Progenitor cell of endocrine pancreas (in vitro differentiated cells): ENCODE measurements around the gene RAMP2. TPM values are rescaled to one million over a fixed set of nuclear protein-coding genes. Genes with fewer than 3 reads are reported as not detected.

Experiments used
- DNase-seq: peaks from one replicate; pipeline ENCODE4 v3.0.0; 2021; ENCODE audit warnings: low spot score; ENCODE audit not compliant: unreplicated experiment
- H3K27ac Mint-ChIP-seq: 2 replicates; pipeline ENCODE4 v1.8.0; 2021; ENCODE audit warnings: mild to moderate bottlenecking, moderate library complexity, mixed read lengths
- H3K27me3 Mint-ChIP-seq: 2 replicates; pipeline ENCODE4 v1.8.0; 2021; ENCODE audit warnings: mixed read lengths
- H3K36me3 Mint-ChIP-seq: 2 replicates; pipeline ENCODE4 v1.8.0; 2022; ENCODE audit warnings: mixed read lengths; ENCODE audit not compliant: insufficient read depth
- H3K4me1 Mint-ChIP-seq: 2 replicates; pipeline ENCODE4 v1.8.0; 2021; ENCODE audit warnings: low read depth, mixed read lengths
- H3K4me3 Mint-ChIP-seq: 2 replicates; pipeline ENCODE4 v1.8.0; 2021; ENCODE audit warnings: low read depth, mild to moderate bottlenecking, moderate library complexity, mixed read lengths
- H3K9me3 Mint-ChIP-seq: 2 replicates; pipeline ENCODE4 v1.8.0; 2021; ENCODE audit warnings: low read depth, mixed read lengths
- CTCF ChIP-seq: fragments of 200-600 bp; sonication (generic); IDR thresholded peaks from one replicate; pipeline ENCODE4 v1.5.0; 2021; ENCODE audit warnings: antibody characterized with exemption, mild to moderate bottlenecking; ENCODE audit not compliant: unreplicated experiment
- total RNA-seq: library from RNA; stranded (reverse); gene quantifications from 2 replicates; pipeline ENCODE4 v1.2.1, GENCODE V29; 2021

Gene RAMP2
- total RNA-seq, 1 donor from 2014 or later: 4.4 TPM

- no peak for TF ChIP-seq CTCF
- Mint-ChIP-seq H3K4me3 (no peak overlapping the region), H3K27me3 (no peaks in the 10 kb centered on the region), H3K27ac (peak overlapping the region; percentile 60), H3K4me1 (peaks cover 18% of the 10 kb centered on the region), H3K36me3 (no peaks in the 10 kb centered on the region), H3K9me3 (no peaks in the 10 kb centered on the region)
- no peak for DNase-seq
Measured at GRCh38 chr17:42804918-42805367, 43.9 kb downstream of the RAMP2 start.

- Mint-ChIP-seq H3K27me3 (no peaks in the 10 kb centered on the region), H3K9me3 (no peaks in the 10 kb centered on the region), H3K4me3 (no peak overlapping the region), H3K4me1 (peaks cover 18% of the 10 kb centered on the region), H3K36me3 (peaks cover 5% of the 10 kb centered on the region), H3K27ac (no peak overlapping the region)
- DNase-seq: no peak
- TF ChIP-seq CTCF: no peak
Measured at GRCh38 chr17:42806249-42806648, 45.2 kb downstream of the RAMP2 start.

- H3K9me3 Mint-ChIP-seq: no peaks in the 10 kb centered on the region
- H3K27me3 Mint-ChIP-seq: no peaks in the 10 kb centered on the region
- H3K4me3 Mint-ChIP-seq: no peak overlapping the region
- no peak for DNase-seq
- peaks cover 13% of the 10 kb centered on the region for H3K36me3 Mint-ChIP-seq
- no peak for TF ChIP-seq CTCF
- H3K27ac Mint-ChIP-seq: no peak overlapping the region
- H3K4me1 Mint-ChIP-seq: peaks cover 8% of the 10 kb centered on the region
Measured at GRCh38 chr17:42809250-42809649, 48.2 kb downstream of the RAMP2 start.

Other genes starting within 250 kb of the RAMP2 start
- gene NAGLU, start 225.0 kb upstream of the RAMP2 start, total RNA-seq: 19.0 and 22.9 TPM in 2 replicates
- 1.4 and 2.4 TPM in 2 replicates for gene HSD17B1, start 208.3 kb upstream of the RAMP2 start, total RNA-seq
- 60.0 and 66.9 TPM in 2 replicates for gene COASY, start 199.1 kb upstream of the RAMP2 start, total RNA-seq
- 26.8 and 33.7 TPM in 2 replicates for gene MLX, start 194.1 kb upstream of the RAMP2 start, total RNA-seq
- 18.1 and 19.6 TPM in 2 replicates for gene PSMC3IP, start 183.5 kb upstream of the RAMP2 start, total RNA-seq
- gene RETREG3, start 151.9 kb upstream of the RAMP2 start, total RNA-seq: 66.2 and 80.5 TPM in 2 replicates
- 53.8 and 53.9 TPM in 2 replicates for gene TUBG1, start 151.5 kb upstream of the RAMP2 start, total RNA-seq
- gene TUBG2, start 101.9 kb upstream of the RAMP2 start, total RNA-seq: 26.9 and 31.3 TPM in 2 replicates
- gene PLEKHH3, start 84.2 kb upstream of the RAMP2 start, total RNA-seq: 14.1 and 16.2 TPM in 2 replicates
- gene CCR10, start 79.4 kb upstream of the RAMP2 start, total RNA-seq: 0.49 and 1.1 TPM in 2 replicates
- 2.3 and 2.5 TPM in 2 replicates for gene CNTNAP1, start 78.7 kb upstream of the RAMP2 start, total RNA-seq
- 31.4 and 31.9 TPM in 2 replicates for gene EZH1, start 16.2 kb upstream of the RAMP2 start, total RNA-seq
- 76.5 and 81.3 TPM in 2 replicates for gene VPS25, start 12.2 kb downstream of the RAMP2 start, total RNA-seq
- gene WNK4, start 19.4 kb downstream of the RAMP2 start, total RNA-seq: 5.8 and 6.3 TPM in 2 replicates
- 84.9 and 85.4 TPM in 2 replicates for gene COA3, start 37.5 kb downstream of the RAMP2 start, total RNA-seq
- not detected in 2 replicates for gene CNTD1, start 37.6 kb downstream of the RAMP2 start, total RNA-seq
- 63.4 and 67.1 TPM in 2 replicates for gene BECN1, start 63.1 kb downstream of the RAMP2 start, total RNA-seq
- 121 and 129 TPM in 2 replicates for gene PSME3, start 72.2 kb downstream of the RAMP2 start, total RNA-seq
- 4.1 and 4.3 TPM in 2 replicates for gene AOC2, start 83.4 kb downstream of the RAMP2 start, total RNA-seq
- gene AOC3, start 90.0 kb downstream of the RAMP2 start, total RNA-seq: 1.2 and 2.6 TPM in 2 replicates
- not detected in 2 replicates for gene G6PC1, start 139.6 kb downstream of the RAMP2 start, total RNA-seq
- 59.3 and 69.8 TPM in 2 replicates for gene AARSD1, start 203.2 kb downstream of the RAMP2 start, total RNA-seq
- gene PTGES3L, start 218.9 kb downstream of the RAMP2 start, total RNA-seq: 5.6 and 6.5 TPM in 2 replicates
- 21.0 and 22.6 TPM in 2 replicates for gene RUNDC1, start 219.3 kb downstream of the RAMP2 start, total RNA-seq
- 862 and 881 TPM in 2 replicates for gene RPL27, start 237.2 kb downstream of the RAMP2 start, total RNA-seq
- gene IFI35, start 245.6 kb downstream of the RAMP2 start, total RNA-seq: 1.2 and 1.6 TPM in 2 replicates